GM12892 (cell line): ENCODE measurements around the gene ST3GAL3.

Source experiments
- POLR2A ChIP-seq: IDR thresholded peaks from 2 replicates; pipeline ENCODE4 v1.6.1; 2011; ENCODE audit warnings: low read depth, low read length, control low read depth
- POLR2AphosphoS5 ChIP-seq: IDR thresholded peaks from 2 replicates; pipeline ENCODE4 v1.6.1; 2011; ENCODE audit warnings: low read depth, low read length, control low read depth
- TAF1 ChIP-seq: IDR thresholded peaks from 2 replicates; pipeline ENCODE4 v1.6.1; 2011; ENCODE audit warnings: low read depth, mild to moderate bottlenecking, control low read depth, low read length, borderline replicate concordance

GRCh38 chr1:43953361-43953760 is 246.0 kb downstream of the ST3GAL3 start:
- TF ChIP-seq POLR2A, result no peak
- TF ChIP-seq POLR2AphosphoS5, result no peak
- no peak for TF ChIP-seq TAF1
